BLaER1 (cell line): ENCODE measurements around the gene GAPVD1.
"Not testable (repeated sequence)": the region's sequence is repeated elsewhere in the genome, so short reads cannot be mapped to it uniquely, and the experiment has no call there.

Source experiments
- H3K27ac ChIP-seq: shearing (Covaris generic); formaldehyde crosslinking; 2 replicates; pipeline ENCODE4 v1.8.1; 2022
- H3K27me3 ChIP-seq: shearing (Covaris generic); formaldehyde crosslinking; 2 replicates; pipeline ENCODE4 v1.8.1; 2022
- H3K36me3 ChIP-seq: shearing (Covaris generic); formaldehyde crosslinking; 2 replicates; pipeline ENCODE4 v1.8.1; 2022
- H3K4me1 ChIP-seq: shearing (Covaris generic); formaldehyde crosslinking; 2 replicates; pipeline ENCODE4 v1.8.1; 2022
- H3K4me2 ChIP-seq: shearing (Covaris generic); formaldehyde crosslinking; 2 replicates; pipeline ENCODE4 v1.8.1; 2022
- H3K4me3 ChIP-seq: shearing (Covaris generic); formaldehyde crosslinking; 2 replicates; pipeline ENCODE4 v1.8.1; 2022
- H3K9ac ChIP-seq: shearing (Covaris generic); formaldehyde crosslinking; 2 replicates; pipeline ENCODE4 v1.8.1; 2022
- H3K9me3 ChIP-seq: shearing (Covaris generic); formaldehyde crosslinking; 2 replicates; pipeline ENCODE4 v1.8.1; 2022
- H4K20me1 ChIP-seq: shearing (Covaris generic); formaldehyde crosslinking; 2 replicates; pipeline ENCODE4 v1.8.1; 2022
- Cebpa-rat ChIP-seq: shearing (Covaris generic); IDR thresholded peaks from 2 replicates; pipeline ENCODE4 v1.8.1; 2022

The GAPVD1 gene

GRCh38 chr9:125271081-125271480 is 9.5 kb downstream of the GAPVD1 start:
- H3K27ac ChIP-seq: no peak overlapping the region
- H3K36me3 ChIP-seq: peaks cover 62% of the 10 kb centered on the region
- no peak overlapping the region for H3K4me2 ChIP-seq
- H3K4me1 ChIP-seq: peaks cover 16% of the 10 kb centered on the region
- no peak for TF ChIP-seq Cebpa-rat
- peaks cover 97% of the 10 kb centered on the region for H4K20me1 ChIP-seq
- H3K27me3 ChIP-seq: no peaks in the 10 kb centered on the region
- no peak overlapping the region for H3K4me3 ChIP-seq
- no peaks in the 10 kb centered on the region for H3K9me3 ChIP-seq
- no peak overlapping the region for H3K9ac ChIP-seq

- Histone ChIP-seq H3K27me3 (no peaks in the 10 kb centered on the region), H3K4me1 (peaks cover 15% of the 10 kb centered on the region), H3K4me3 (no peak overlapping the region), H3K9ac (no peak overlapping the region), H3K4me2 (no peak overlapping the region), H3K36me3 (peaks cover 61% of the 10 kb centered on the region), H4K20me1 (peaks cover 100% of the 10 kb centered on the region), H3K9me3 (no peaks in the 10 kb centered on the region), H3K27ac (no peak overlapping the region)
- no peak for TF ChIP-seq Cebpa-rat
Observed at GRCh38 chr9:125272697-125273096, 11.1 kb downstream of the GAPVD1 start.

- Histone ChIP-seq H4K20me1 (peaks cover 100% of the 10 kb centered on the region), H3K4me3 (no peak overlapping the region), H3K4me2 (no peak overlapping the region), H3K27ac (no peak overlapping the region), H3K9me3 (no peaks in the 10 kb centered on the region), H3K36me3 (peaks cover 74% of the 10 kb centered on the region), H3K9ac (no peak overlapping the region), H3K27me3 (no peaks in the 10 kb centered on the region), H3K4me1 (no peaks in the 10 kb centered on the region)
- no peak for TF ChIP-seq Cebpa-rat
Observed at GRCh38 chr9:125276771-125277170, 15.1 kb downstream of the GAPVD1 start.

DNA sequence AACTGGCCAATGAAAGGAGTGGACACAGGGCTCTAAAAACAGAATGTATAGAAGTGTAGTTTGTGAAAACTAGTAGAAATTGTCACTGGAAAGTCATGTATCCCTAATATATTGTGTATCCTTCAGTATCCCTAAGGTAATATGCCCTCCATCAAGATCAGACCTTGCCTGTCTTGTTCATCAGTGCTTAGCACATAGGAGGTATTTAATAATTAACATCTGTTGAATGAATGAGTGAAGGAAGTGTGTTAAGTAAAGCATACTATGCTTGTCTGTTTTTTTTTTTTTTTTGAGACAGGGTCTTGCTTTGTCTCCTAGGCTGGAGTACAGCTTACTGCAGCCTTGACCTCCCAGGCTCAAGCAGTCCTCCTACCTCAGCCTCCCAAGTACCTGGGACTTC is 15.8 kb downstream of the GAPVD1 start:
- H3K4me3 ChIP-seq: no peak overlapping the region
- H3K4me2 ChIP-seq: no peak overlapping the region
- no peak for TF ChIP-seq Cebpa-rat
- no peak overlapping the region for H3K9ac ChIP-seq
- H3K9me3 ChIP-seq: no peaks in the 10 kb centered on the region
- peaks cover 73% of the 10 kb centered on the region for H3K36me3 ChIP-seq
- peaks cover 100% of the 10 kb centered on the region for H4K20me1 ChIP-seq
- H3K27me3 ChIP-seq: no peaks in the 10 kb centered on the region
- H3K27ac ChIP-seq: no peak overlapping the region
- no peaks in the 10 kb centered on the region for H3K4me1 ChIP-seq

GRCh38 chr9:125280945-125281344 is 19.3 kb downstream of the GAPVD1 start:
- H3K9me3 ChIP-seq: no peaks in the 10 kb centered on the region
- no peak overlapping the region for H3K4me3 ChIP-seq
- peaks cover 73% of the 10 kb centered on the region for H3K36me3 ChIP-seq
- no peak overlapping the region for H3K9ac ChIP-seq
- H3K27ac ChIP-seq: no peak overlapping the region
- TF ChIP-seq Cebpa-rat: no peak
- H4K20me1 ChIP-seq: peaks cover 100% of the 10 kb centered on the region
- H3K27me3 ChIP-seq: no peaks in the 10 kb centered on the region
- H3K4me2 ChIP-seq: no peak overlapping the region
- no peaks in the 10 kb centered on the region for H3K4me1 ChIP-seq

GRCh38 chr9:125284855-125285254 is 23.2 kb downstream of the GAPVD1 start:
- Histone ChIP-seq H3K4me3 (no peak overlapping the region), H3K4me1 (no peaks in the 10 kb centered on the region), H3K4me2 (no peak overlapping the region), H3K9me3 (no peaks in the 10 kb centered on the region), H4K20me1 (peaks cover 100% of the 10 kb centered on the region), H3K27me3 (no peaks in the 10 kb centered on the region), H3K36me3 (peaks cover 76% of the 10 kb centered on the region), H3K27ac (no peak overlapping the region), H3K9ac (no peak overlapping the region)
- no peak for TF ChIP-seq Cebpa-rat

- not testable (repeated sequence) for H3K27me3 ChIP-seq, H3K4me2 ChIP-seq, H3K4me1 ChIP-seq, H3K9me3 ChIP-seq, H3K9ac ChIP-seq, H3K27ac ChIP-seq, H3K4me3 ChIP-seq
- H3K36me3 ChIP-seq: peaks cover 84% of the 10 kb centered on the region
- peaks cover 100% of the 10 kb centered on the region for H4K20me1 ChIP-seq
Observed at GRCh38 chr9:125286935-125287433, 25.4 kb downstream of the GAPVD1 start.

DNA sequence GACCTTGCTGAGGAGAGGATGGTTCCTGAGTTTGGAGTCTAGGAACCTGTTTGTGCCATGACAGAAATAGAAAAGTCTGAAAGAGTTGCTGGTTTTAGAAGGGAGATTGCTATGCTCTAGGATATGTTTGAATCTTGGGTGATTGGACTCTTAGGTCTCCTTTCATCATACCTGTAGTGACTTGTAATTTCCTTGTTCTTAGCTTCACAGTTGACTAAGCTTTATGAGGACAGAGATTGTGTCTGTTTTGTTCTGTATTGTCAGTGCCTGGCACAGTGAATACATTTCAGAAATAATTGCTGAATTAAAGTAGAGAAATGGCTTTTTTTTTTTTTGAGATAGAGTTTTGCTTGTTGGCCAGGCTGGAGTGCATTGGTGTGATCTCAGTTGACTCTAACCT is 31.5 kb downstream of the GAPVD1 start:
- Histone ChIP-seq H4K20me1 (peaks cover 97% of the 10 kb centered on the region), H3K36me3 (peaks cover 73% of the 10 kb centered on the region), H3K27ac (no peak overlapping the region), H3K9ac (no peak overlapping the region), H3K4me2 (no peak overlapping the region), H3K4me1 (no peaks in the 10 kb centered on the region), H3K9me3 (no peaks in the 10 kb centered on the region), H3K4me3 (no peak overlapping the region), H3K27me3 (no peaks in the 10 kb centered on the region)
- no peak for TF ChIP-seq Cebpa-rat

DNA sequence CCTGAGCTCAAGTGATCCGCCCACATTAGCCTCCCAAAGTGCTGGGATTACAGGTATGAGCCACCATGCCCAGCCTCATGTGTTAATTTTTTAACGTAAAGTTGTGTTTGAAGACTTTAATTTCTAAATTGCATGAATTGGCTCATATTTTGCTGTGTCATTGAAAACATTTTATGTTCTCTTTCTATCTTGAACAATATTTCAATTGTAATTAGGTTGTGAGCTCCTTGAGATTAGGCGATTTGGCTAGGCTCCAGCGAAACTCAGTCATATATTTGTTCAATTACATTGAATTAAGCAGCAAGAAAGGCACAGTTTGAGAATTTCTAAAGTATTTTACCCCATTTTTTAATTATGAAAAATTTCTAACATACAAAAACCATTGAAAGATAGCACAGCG is 34.0 kb downstream of the GAPVD1 start:
- Histone ChIP-seq H3K27ac (no peak overlapping the region), H3K27me3 (no peaks in the 10 kb centered on the region)
- TF ChIP-seq Cebpa-rat: no peak

GRCh38 chr9:125296843-125297372 is 35.3 kb downstream of the GAPVD1 start:
- H3K9me3 ChIP-seq: no peaks in the 10 kb centered on the region
- no peaks in the 10 kb centered on the region for H3K4me1 ChIP-seq
- peaks cover 70% of the 10 kb centered on the region for H3K36me3 ChIP-seq
- H3K27me3 ChIP-seq: no peaks in the 10 kb centered on the region
- H3K4me3 ChIP-seq: no peak overlapping the region
- H3K9ac ChIP-seq: no peak overlapping the region
- no peak overlapping the region for H3K27ac ChIP-seq
- no peak for TF ChIP-seq Cebpa-rat
- H3K4me2 ChIP-seq: no peak overlapping the region
- peaks cover 90% of the 10 kb centered on the region for H4K20me1 ChIP-seq

More for the DNA sequence above, 34.0 kb downstream of the GAPVD1 start:
- Histone ChIP-seq H3K9me3 (no peaks in the 10 kb centered on the region), H3K4me2 (no peak overlapping the region), H3K36me3 (peaks cover 70% of the 10 kb centered on the region), H3K4me3 (no peak overlapping the region), H3K4me1 (no peaks in the 10 kb centered on the region), H3K9ac (no peak overlapping the region), H4K20me1 (peaks cover 92% of the 10 kb centered on the region)

DNA sequence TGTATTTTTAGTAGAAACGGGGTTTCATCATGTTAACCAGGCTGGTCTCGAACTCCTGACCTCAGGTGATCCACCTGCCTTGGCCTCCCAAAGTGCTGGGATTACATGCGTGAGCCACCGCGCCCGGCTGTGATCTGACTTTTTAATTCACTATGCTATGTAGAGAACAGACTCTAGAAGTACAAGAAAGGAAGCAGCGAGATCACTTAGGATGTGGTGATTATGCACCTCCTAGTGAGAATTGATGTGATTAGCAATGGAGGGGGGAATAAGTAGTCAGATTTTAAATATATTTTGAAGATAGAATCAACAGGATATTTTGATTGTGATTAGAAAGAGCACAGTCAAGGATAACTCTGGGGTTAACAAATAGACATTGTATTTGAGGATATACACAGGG is 36.3 kb downstream of the GAPVD1 start:
- Histone ChIP-seq H3K9me3 (no peaks in the 10 kb centered on the region), H3K36me3 (peaks cover 74% of the 10 kb centered on the region), H3K4me3 (no peak overlapping the region), H3K27ac (no peak overlapping the region), H3K9ac (no peak overlapping the region), H4K20me1 (peaks cover 79% of the 10 kb centered on the region), H3K4me2 (no peak overlapping the region), H3K4me1 (no peaks in the 10 kb centered on the region), H3K27me3 (no peaks in the 10 kb centered on the region)
- no peak for TF ChIP-seq Cebpa-rat
